Activated T-cell treated with anti-CD3 and anti-CD28 coated beads for 1 hour (primary cell): ENCODE results near the gene WNT6.
"Not testable (repeated sequence)": the region's sequence is repeated elsewhere in the genome, so short reads cannot be mapped to it uniquely, and the experiment has no call there.

ENCODE experiments used
- DNase-seq: peaks from one replicate; pipeline ENCODE4 v3.0.0-alpha.2; 2020; ENCODE audit warnings: low read depth

Gene WNT6

DNA sequence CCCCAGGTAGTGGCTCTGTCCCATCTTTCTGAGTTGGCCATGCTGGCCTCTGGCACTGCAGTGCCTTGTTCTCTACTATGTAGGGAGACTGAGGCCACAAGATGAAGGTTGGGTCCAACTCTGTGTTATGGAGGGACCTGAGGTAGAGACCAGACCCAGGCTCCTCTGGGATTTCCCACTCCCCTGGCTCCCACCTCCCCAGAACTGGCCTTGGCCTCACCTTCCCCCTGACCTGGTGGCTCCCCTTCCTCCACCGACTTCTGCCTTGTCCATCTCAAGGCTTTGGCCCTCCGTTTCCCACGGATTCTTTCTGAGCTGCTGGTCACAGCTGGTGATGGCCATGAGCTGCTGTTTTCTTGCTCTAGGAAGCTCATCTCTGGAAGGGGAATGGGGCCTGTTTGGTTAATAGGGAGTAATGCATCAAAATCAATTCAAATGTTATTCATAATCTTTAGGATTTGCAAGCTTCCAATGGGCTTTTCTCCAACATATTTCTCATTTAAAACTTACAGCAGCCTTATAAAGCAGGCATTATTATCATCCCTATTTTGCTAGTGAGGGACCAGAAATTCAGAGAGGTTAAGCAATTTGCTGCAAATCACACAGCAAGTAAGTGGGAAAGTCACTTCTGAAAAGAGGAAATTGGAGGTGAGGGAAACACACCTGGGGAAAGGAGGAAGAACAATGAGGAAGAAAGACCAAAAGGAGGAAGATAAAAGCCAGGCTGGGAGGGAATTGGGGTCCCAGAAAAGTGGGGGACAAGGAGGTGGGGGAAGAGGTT, 28.9 kb upstream of the WNT6 start:
- DNase-seq = no peak

- DNase-seq = no peak
These were observed 28.1 kb upstream of the WNT6 start, which contains the start of gene PRKAG3 for GRCh38 chr2:218831378-218831990. Gene PRKAG3 (minus strand): TSS chr2:218831803.

GRCh38 chr2:218832081-218832480, 27.5 kb upstream of the WNT6 start:
- no peak for DNase-seq

- no peak for DNase-seq
These were observed 27.1 kb upstream of the WNT6 start for GRCh38 chr2:218832520-218832919.

DNA sequence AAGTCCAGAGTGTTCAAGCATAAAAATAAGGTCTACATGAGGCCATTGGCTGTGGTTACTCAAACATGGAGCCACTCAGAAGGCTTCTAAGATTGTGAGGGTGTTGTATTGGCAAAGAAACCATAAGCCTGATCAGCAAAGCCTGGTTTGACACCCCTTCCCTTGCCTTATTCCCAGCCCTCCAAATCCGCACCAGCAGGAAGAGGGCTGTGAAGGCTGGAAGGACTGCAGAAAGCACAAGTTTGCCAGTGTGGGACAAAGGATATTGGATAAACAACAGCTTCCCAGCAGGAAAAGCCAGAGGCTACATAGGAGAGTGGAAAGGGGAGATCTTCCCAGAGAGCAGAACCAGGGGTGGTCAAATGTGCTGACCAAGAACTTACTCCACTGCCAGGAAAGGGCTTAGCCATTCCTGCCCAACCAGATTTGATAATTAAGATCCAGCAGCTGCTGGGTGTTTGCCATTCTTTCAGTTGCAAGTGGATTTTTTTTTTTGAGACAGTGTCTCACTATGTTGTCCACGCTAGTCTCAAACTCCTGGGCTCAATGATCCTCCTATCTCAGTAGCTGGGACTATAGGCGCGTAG, 26.5 kb upstream of the WNT6 start:
- no peak for DNase-seq

DNA sequence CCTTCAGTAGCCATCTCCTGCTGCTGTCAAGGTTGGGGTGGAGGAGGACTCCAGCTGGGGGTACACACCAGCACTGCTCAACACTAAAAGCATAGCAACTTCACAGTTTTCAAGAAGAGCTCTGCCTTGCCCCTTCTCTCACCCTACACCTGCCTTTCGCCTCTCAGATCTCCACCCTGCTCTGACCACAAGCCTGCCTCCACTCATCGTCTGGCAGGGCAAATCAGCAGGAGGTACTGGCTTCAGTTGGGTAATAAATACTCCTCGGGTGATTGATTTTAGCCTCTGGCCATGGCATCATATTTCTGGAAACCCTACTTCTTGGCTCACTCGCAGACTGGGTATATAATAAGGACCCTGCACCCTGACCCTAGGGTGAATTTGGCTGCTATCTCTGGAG, 24.9 kb upstream of the WNT6 start:
- no peak for DNase-seq

DNA sequence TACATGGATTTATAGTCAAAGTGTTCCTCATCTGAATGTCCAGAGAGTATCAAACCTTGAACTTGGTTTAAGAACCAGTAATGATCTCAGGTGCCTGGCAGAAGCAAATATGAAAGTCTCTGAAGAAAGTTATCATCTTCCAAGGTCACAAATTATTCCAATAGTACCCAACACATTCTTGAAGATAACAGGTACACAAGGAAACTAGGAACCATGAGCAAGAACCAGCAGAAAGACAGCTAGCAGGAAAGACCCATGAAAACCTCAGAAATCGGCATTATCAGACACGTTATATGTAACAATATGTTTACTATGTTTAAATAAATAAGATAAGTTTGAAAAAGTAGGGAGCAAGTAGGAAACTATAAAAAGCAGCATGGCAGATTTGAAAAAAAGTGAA, 22.1 kb upstream of the WNT6 start:
- no peak for DNase-seq

DNA sequence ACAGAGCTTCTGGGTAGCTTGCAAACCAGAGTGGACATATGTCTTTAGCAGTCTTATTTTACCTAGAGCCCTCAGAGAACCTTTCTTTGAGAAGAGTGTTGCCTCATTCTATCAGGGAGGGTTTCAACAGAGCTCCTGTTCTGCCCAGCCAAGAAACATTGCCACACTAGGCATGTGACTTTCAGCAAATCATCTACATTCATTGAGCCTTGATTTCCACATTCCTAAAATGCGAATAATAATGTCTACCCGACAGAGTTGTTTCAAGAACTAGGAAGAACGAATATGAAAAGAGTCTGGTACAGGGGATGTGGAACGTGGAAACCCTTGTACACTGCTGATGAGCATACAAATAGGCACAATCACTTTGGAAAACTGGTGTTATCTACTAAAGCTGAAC, 20.2 kb upstream of the WNT6 start:
- no peak for DNase-seq

DNA sequence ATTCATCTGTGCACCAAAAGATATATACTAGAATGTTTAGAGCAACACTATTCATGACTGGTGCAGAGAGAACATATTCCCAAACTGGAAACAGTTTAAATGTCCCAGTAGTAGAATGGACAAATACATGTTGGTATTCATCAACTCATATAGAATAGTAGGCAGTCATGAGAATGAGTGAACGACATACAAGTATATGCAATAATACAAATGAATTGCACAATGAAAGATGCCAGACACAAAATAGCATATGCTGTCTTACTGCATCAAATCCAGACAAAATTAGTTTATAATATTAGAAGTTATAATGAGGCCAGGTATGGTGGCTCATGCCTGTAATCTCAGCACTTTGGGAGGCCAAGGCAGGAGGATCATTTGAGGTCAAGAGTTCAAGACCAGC, 19.7 kb upstream of the WNT6 start:
- no peak for DNase-seq

GRCh38 chr2:218844334-218844733, 15.3 kb upstream of the WNT6 start:
- DNase-seq = not testable (repeated sequence)

- DNase-seq = not testable (repeated sequence)
These were observed 12.6 kb upstream of the WNT6 start for GRCh38 chr2:218846963-218847362.

- DNase-seq = no peak
These were observed 9.9 kb upstream of the WNT6 start for GRCh38 chr2:218849721-218850120.

DNA sequence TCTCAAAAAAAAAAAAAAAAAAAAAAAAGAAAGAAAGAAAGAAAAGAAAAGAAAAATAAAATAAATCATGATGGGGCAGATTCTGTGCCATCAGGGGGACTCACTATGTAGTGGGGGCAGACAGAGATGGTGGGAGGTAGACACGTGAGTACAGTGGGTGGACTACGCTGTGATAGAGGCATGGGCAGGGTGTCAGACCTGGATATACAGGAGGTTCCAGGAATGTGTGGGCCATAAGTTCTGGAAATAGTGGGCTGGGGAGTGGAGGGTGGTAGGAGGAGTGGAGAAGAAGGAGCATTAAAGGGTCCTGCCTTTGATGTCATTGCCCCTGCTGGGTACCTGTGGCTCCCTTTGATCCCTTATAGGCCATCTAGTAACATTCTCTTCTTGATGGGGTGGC, 8.8 kb upstream of the WNT6 start:
- DNase-seq = no peak

- DNase-seq = no peak
These were observed 8.3 kb upstream of the WNT6 start for GRCh38 chr2:218851286-218851685.

- DNase-seq = peak; percentile 64
These were observed 6.5 kb upstream of the WNT6 start for GRCh38 chr2:218852911-218853667.

- no peak for DNase-seq
These were observed 5.8 kb upstream of the WNT6 start for GRCh38 chr2:218853766-218854165.

DNA sequence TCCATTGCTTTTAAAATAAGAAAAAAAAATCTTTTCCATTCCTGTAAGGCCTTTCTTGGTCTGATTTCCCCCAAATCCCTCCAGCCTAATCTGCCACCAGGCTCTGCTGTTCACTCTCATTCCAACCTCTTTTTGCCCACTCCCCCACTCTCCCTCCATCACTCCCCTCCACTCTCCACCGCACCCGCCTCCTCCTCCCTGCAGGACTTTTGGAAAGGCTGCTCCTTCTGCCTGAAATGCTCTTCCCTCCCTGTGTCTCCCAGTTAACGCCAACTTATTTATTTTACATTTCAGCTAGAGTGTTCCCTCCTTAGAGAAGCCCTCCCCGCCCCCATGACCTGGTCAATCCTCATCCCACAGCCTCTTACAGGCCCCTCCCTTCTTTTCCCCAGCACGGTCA, 4.7 kb upstream of the WNT6 start:
- no peak for DNase-seq

GRCh38 chr2:218855305-218856166, 4.1 kb upstream of the WNT6 start:
- DNase-seq = no peak

DNA sequence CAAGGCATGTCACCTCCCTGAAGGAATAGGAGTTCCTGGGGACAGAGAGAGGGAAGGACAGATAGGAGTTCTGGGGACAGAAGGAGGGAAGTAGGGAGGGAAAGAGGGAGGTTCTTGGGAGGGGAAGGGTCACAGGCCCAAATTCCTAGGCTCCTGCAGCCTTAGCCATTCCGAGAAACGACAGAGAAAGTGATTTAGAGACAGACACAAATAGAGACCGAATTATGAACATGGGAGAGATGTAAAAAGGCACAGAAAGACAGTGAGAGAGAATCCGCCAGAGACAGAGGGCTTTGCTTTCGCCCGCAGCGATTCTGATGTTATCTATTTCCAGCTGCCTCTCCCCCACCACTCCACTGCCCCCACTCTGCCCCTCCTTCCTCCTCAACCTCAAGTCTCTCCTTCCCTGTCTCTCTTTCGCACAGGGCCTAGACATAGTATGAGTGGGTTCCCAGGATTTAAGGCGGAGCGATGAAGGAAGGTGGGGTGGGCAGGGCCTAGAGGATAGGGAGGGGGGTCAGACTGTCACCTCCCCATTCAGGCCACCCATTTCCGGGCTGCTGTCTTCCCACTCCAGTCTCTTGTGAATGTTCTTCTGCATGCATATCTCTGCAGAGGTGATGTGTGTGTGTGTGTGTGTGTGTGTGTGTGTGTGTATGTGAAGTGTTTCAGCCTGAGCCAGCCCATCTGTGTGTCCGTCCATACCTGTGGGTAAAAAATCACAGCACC, 3.3 kb upstream of the WNT6 start:
- no peak for DNase-seq

DNA sequence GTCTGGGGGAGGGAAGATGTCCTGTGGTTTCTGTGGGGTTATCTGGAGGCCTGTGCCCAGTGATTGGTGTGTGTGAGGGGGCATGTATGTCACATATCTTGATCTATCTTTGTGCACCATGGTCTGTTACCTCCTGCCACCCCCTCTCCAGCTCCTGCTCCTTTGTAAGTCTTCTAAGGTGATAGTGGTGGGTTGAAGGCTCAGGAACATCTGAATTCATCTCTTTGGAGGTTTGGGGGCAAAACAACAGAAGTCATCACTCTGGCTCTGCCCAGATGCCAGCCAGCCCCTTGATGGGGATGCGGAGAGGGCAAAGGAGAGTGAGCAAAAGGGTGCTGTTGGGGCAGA, 2.7 kb upstream of the WNT6 start:
- DNase-seq = no peak
